Caco-2 (cell line): ENCODE measurements around the gene DDX52. TPM values are rescaled to one million over a fixed set of nuclear protein-coding genes. Genes with fewer than 3 reads are reported as not detected.

Source experiments
- BruUV-seq: library from RNA; stranded (reverse); fragments of 400-500 nt; replicated peaks from 2 replicates; lab custom pipeline; 2021; lab: Mats Ljungman, UMichigan
- CTCF ChIA-PET: fragments of 300-600 bp; sonication (Branson Sonifier 250); formaldehyde crosslinking; loops from one replicate; lab custom pipeline; 2022; ENCODE audit warnings: antibody characterized with exemption; lab: Charles Lee
- POLR2A ChIA-PET: fragments of 300-600 bp; sonication (Branson Sonifier 250); formaldehyde crosslinking; loops from one replicate; lab custom pipeline; 2022; ENCODE audit warnings: antibody characterized with exemption; lab: Charles Lee
- DNase-seq, 2 experiments: peaks; one replicate each; pipeline versions ENCODE4 v3.0.0 to v3.0.0-alpha.2; 2020 to 2022
- H3K27me3 ChIP-seq: replicated peaks from 2 replicates; pipeline ENCODE4 v1.6.0; 2011; ENCODE audit warnings: low read length; ENCODE audit not compliant: control insufficient read depth, insufficient read depth
- H3K36me3 ChIP-seq: 2 replicates; pipeline ENCODE4 v1.5.1; 2011; ENCODE audit warnings: low read length; ENCODE audit not compliant: control insufficient read depth, insufficient read depth
- H3K4me1 ChIP-seq: fragments of 250-450 bp; sonication (Bioruptor Pico); 2 replicates; pipeline ENCODE4 v1.5.1; 2020; ENCODE audit warnings: mild to moderate bottlenecking
- H3K4me3 ChIP-seq: 2 replicates; pipeline ENCODE4 v1.5.1; 2011; ENCODE audit warnings: low read depth, mild to moderate bottlenecking, control low read depth, low read length
- H3K9me3 ChIP-seq: fragments of 250-450 bp; sonication (Bioruptor Pico); 2 replicates; pipeline ENCODE4 v1.5.1; 2020; ENCODE audit warnings: mild to moderate bottlenecking, moderate library complexity
- H3K27ac Mint-ChIP-seq: one replicate; pipeline ENCODE4 v1.8.0; 2022; ENCODE audit warnings: mixed read lengths; ENCODE audit not compliant: unreplicated experiment
- H3K27me3 Mint-ChIP-seq: one replicate; pipeline ENCODE4 v1.8.0; 2022; ENCODE audit warnings: mixed read lengths; ENCODE audit not compliant: insufficient read depth, unreplicated experiment
- H3K36me3 Mint-ChIP-seq: one replicate; pipeline ENCODE4 v1.8.0; 2022; ENCODE audit warnings: mild to moderate bottlenecking, mixed read lengths; ENCODE audit not compliant: insufficient read depth, unreplicated experiment
- H3K4me1 Mint-ChIP-seq: one replicate; pipeline ENCODE4 v1.8.0; 2022; ENCODE audit warnings: low read depth, mixed read lengths; ENCODE audit not compliant: unreplicated experiment
- H3K4me3 Mint-ChIP-seq: one replicate; pipeline ENCODE4 v1.8.0; 2022; ENCODE audit warnings: mild to moderate bottlenecking, moderate library complexity, mixed read lengths; ENCODE audit not compliant: unreplicated experiment
- H3K9me3 Mint-ChIP-seq: one replicate; pipeline ENCODE4 v1.8.0; 2022; ENCODE audit warnings: mixed read lengths; ENCODE audit not compliant: unreplicated experiment
- intact Hi-C: fragments of 100-400 bp; cut with micrococcal nuclease; formaldehyde crosslinking; loops from one replicate; pipeline ENCODE4 v1.10.0; 2022; ENCODE audit not compliant: unreplicated experiment
- total RNA-seq: library from RNA; stranded (reverse); gene quantifications from 2 replicates; pipeline ENCODE4 v1.2.3, GENCODE V29; 2022
- TF ChIP-seq, protein P1 (sequence below), 2 experiments: fragments of 200-600 bp in 1 of 2; IDR thresholded peaks; 1 replicate in 1 of 2; 2 replicates in 1 of 2; pipeline versions ENCODE4 v1.5.1 to v1.8.0; 2011 to 2022; ENCODE audit warnings: antibody characterized with exemption in 1 of 2, control low read depth in 1 of 2, inconsistent platforms in 1 of 2, low read depth in 1 of 2, low read length in 1 of 2, mild to moderate bottlenecking in 1 of 2, moderate library complexity in 1 of 2; ENCODE audit not compliant: insufficient read depth in 1 of 2, severe bottlenecking in 1 of 2, unreplicated experiment in 1 of 2

Gene DDX52
- total RNA-seq, 1 experiment from 2014 or later = 85.1 TPM

DNA sequence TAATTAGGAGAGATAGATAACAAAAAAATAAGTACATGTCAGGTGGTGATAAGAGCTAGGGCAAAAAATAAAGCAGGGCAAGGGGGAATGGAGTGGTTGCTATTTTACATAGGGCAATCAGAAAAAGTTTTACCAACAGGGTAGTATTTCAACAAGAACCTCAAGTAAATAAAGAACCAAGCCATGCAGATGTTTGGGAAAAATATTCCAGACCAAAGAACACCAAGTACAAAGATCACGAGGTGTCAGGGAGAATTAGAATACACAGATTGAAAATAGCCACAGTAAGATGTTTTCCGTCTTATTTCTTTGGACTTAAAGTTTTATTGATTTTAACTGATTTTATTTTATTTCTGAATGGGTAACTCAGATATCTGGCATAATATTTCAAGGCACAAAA, 45.1 kb downstream of the DDX52 start:
- Histone ChIP-seq H3K4me1 (no peaks in the 10 kb centered on the region), H3K27me3 (no peaks in the 10 kb centered on the region), H3K4me3 (no peak overlapping the region), H3K9me3 (no peaks in the 10 kb centered on the region), H3K36me3 (no peaks in the 10 kb centered on the region; the same call in 1 of the 2 replicates)
- BruUV-seq = no TSS peak
- Mint-ChIP-seq H3K36me3 (peaks cover 46% of the 10 kb centered on the region), H3K27me3 (no peaks in the 10 kb centered on the region), H3K27ac (no peak overlapping the region), H3K4me3 (no peak overlapping the region), H3K4me1 (no peaks in the 10 kb centered on the region), H3K9me3 (no peaks in the 10 kb centered on the region)
- ChIA-PET POLR2A (no interaction called here), CTCF (interaction anchor here (0.6 kb wide), 1 partner anchor 217 kb away, joined by 4 read pairs; no protein-coding TSS in a partner anchor)
- TF ChIP-seq, protein P1, sequence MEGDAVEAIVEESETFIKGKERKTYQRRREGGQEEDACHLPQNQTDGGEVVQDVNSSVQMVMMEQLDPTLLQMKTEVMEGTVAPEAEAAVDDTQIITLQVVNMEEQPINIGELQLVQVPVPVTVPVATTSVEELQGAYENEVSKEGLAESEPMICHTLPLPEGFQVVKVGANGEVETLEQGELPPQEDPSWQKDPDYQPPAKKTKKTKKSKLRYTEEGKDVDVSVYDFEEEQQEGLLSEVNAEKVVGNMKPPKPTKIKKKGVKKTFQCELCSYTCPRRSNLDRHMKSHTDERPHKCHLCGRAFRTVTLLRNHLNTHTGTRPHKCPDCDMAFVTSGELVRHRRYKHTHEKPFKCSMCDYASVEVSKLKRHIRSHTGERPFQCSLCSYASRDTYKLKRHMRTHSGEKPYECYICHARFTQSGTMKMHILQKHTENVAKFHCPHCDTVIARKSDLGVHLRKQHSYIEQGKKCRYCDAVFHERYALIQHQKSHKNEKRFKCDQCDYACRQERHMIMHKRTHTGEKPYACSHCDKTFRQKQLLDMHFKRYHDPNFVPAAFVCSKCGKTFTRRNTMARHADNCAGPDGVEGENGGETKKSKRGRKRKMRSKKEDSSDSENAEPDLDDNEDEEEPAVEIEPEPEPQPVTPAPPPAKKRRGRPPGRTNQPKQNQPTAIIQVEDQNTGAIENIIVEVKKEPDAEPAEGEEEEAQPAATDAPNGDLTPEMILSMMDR (IDR thresholded peaks at IDR 0.05; ENCODE audit: insufficient read depth in 1 of 2, low read depth in 1 of 2, low read length in 1 of 2, severe bottlenecking in 1 of 2, unreplicated experiment in 1 of 2) = no peak
- intact Hi-C loops = no loop called here
- DNase-seq = no peak

DNA sequence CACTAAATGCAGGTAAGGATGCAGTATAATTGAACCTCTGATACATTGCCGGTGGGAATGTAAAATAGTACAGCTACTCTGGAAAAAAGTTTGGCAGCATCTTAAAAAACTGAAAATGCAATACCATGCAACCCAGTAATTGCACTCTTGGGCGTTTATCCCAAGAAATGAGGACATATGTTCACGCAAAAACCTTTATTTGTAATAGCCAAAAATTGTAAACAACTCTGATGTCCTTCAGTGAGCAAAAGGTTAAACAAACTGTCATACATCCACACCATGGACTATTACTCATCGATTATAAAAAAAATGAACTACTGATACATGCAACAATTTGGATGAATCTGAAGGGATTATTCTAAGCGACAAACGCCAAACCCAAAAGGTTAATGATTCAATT, 51.0 kb downstream of the DDX52 start:
- no peaks in the 10 kb centered on the region for H3K9me3 ChIP-seq
- Mint-ChIP-seq H3K9me3 (no peaks in the 10 kb centered on the region), H3K4me3 (no peak overlapping the region), H3K4me1 (peaks cover 5% of the 10 kb centered on the region), H3K36me3 (peaks cover 31% of the 10 kb centered on the region), H3K27ac (no peak overlapping the region), H3K27me3 (no peaks in the 10 kb centered on the region)
- no peaks in the 10 kb centered on the region for H3K27me3 ChIP-seq
- intact Hi-C loops = no loop called here
- no peak overlapping the region for H3K4me3 ChIP-seq
- TF ChIP-seq, protein P1 (IDR thresholded peaks at IDR 0.05; ENCODE audit: insufficient read depth in 1 of 2, low read depth in 1 of 2, low read length in 1 of 2, severe bottlenecking in 1 of 2, unreplicated experiment in 1 of 2) = no peak
- no peaks in the 10 kb centered on the region; the same call in 1 of the 2 replicates for H3K36me3 ChIP-seq
- ChIA-PET POLR2A (no interaction called here), CTCF (no interaction called here)
- H3K4me1 ChIP-seq = no peaks in the 10 kb centered on the region
- DNase-seq = no peak
- no TSS peak for BruUV-seq

DNA sequence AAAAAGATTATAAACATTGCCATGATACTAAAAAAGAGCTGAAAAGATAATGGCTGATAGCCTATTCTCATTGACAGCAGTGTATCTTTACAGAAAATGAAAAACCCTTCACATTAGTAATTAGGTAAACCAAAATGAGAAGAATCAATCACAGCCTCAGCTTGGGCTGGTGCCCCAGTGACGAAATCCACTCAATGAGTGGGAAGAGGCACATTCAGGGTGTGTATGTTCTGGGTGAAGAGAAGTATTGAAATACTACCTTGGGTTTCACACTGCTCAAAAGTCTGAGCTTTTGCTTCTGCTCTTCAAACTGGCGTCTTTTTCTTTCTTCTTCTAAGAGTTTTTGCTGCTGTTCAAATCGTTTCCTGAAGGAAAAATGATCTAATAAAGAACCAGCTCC, 58.2 kb downstream of the DDX52 start:
- Mint-ChIP-seq H3K4me1 (no peaks in the 10 kb centered on the region), H3K27me3 (no peaks in the 10 kb centered on the region), H3K4me3 (no peak overlapping the region), H3K27ac (no peak overlapping the region), H3K36me3 (peaks cover 23% of the 10 kb centered on the region), H3K9me3 (no peaks in the 10 kb centered on the region)
- DNase-seq = no peak
- H3K36me3 ChIP-seq = no peaks in the 10 kb centered on the region; the same call in 1 of the 2 replicates
- H3K27me3 ChIP-seq = no peaks in the 10 kb centered on the region
- ChIA-PET POLR2A (no interaction called here), CTCF (no interaction called here)
- no peak overlapping the region for H3K4me3 ChIP-seq
- intact Hi-C loops = no loop called here
- H3K9me3 ChIP-seq = no peaks in the 10 kb centered on the region
- BruUV-seq = no TSS peak
- no peaks in the 10 kb centered on the region for H3K4me1 ChIP-seq
- TF ChIP-seq, protein P1 (IDR thresholded peaks at IDR 0.05; ENCODE audit: insufficient read depth in 1 of 2, low read depth in 1 of 2, low read length in 1 of 2, severe bottlenecking in 1 of 2, unreplicated experiment in 1 of 2) = no peak
